ENCODE data around the gene NPBWR2. TPM values are rescaled to one million over a fixed set of nuclear protein-coding genes. Genes with fewer than 3 reads are reported as not detected.

Gene NPBWR2
- total RNA-seq (not detected in 2 replicates), polyA plus RNA-seq (not detected in 2 replicates), polyA minus RNA-seq (not detected in 2 replicates), Bru-seq, nascent RNA (not detected), BruChase-seq, experiment 1, labeled RNA remaining after a 6-hour chase (not detected), BruChase-seq, experiment 2, labeled RNA remaining after a 2-hour chase (not detected)
- polyA plus RNA-seq (2011; cell fraction: cytosol; rRNA removed), result not detected in 2 replicates
- not detected in 2 replicates for polyA plus RNA-seq (2011; cell fraction: nucleus; rRNA removed)
- polyA plus RNA-seq (2012), result not detected in 2 replicates
- not detected for polyA minus RNA-seq (2011; cell fraction: cytosol; rRNA and poly(A)+ RNA removed)
- polyA minus RNA-seq (2011; cell fraction: nucleus; rRNA and poly(A)+ RNA removed), result not detected in 2 replicates
- long read RNA-seq, result 0 reads

- no peak for TF ChIP-seq FOS (IDR thresholded peaks at IDR 0.05; ENCODE audit: borderline replicate concordance, insufficient read depth, low read length)
- no peak for TF ChIP-seq POLR2A (IDR thresholded peaks at IDR 0.05; ENCODE audit: low read depth, low read length)
- TF ChIP-seq MYC (IDR thresholded peaks at IDR 0.05; ENCODE audit: low read depth, low read length), result no peak
- TF ChIP-seq EZH2 (IDR thresholded peaks at IDR 0.05; ENCODE audit: borderline replicate concordance, low read depth, low read length, severe bottlenecking), result no peak
- no peak for TF ChIP-seq GATA2 (IDR thresholded peaks at IDR 0.05; ENCODE audit: insufficient read depth, insufficient read length, low read depth, low read length)
- TF ChIP-seq POLR2AphosphoS5 (IDR thresholded peaks at IDR 0.05; ENCODE audit: insufficient read depth, low read depth, low read length), result no peak
- no peak for TF ChIP-seq MAX (IDR thresholded peaks at IDR 0.05; ENCODE audit: insufficient read depth, insufficient read length)
- no peak for TF ChIP-seq CTCF (IDR thresholded peaks at IDR 0.05; ENCODE audit: extremely low read depth in 1 of 2, insufficient read depth in 1 of 2, low read depth in 1 of 2, low read length in 2 of 2)
- no peak for TF ChIP-seq JUN (IDR thresholded peaks at IDR 0.05; ENCODE audit: borderline replicate concordance, insufficient read depth, insufficient read length, low read depth)
- H3K4me1 ChIP-seq (ENCODE audit: control insufficient read depth, extremely low read depth, insufficient read depth, low read length), result no peaks in the 10 kb centered on the region
- H3K9me3 ChIP-seq (replicated peaks; ENCODE audit: control insufficient read depth, insufficient read depth, low read length), result no peaks in the 10 kb centered on the region
- H3K9ac ChIP-seq (replicated peaks; ENCODE audit: extremely low read depth, insufficient read depth, low read length), result no peak within 1 kb of the TSS
- H3K36me3 ChIP-seq (ENCODE audit: control insufficient read depth in 2 of 2, extremely low read depth in 1 of 2, insufficient read depth in 2 of 2, low read length in 2 of 2), result no peaks in the 10 kb centered on the region
- no peak within 1 kb of the TSS for H3K4me2 ChIP-seq (ENCODE audit: insufficient read depth, low read length)
- no peaks in the 10 kb centered on the region for H3K9me1 ChIP-seq (replicated peaks; ENCODE audit: control insufficient read depth, extremely low read depth, insufficient read depth, low read length)
- DNase-seq (ENCODE audit: low read depth, low spot score) (no peak), FAIRE-seq (no peak)
- CTCF ChIA-PET, result interaction anchor here (2.0 kb wide), 1 partner anchor 24 kb away, joined by 6 read pairs; no protein-coding TSS in a partner anchor
- no peak within 1 kb of the TSS for H2AFZ ChIP-seq (ENCODE audit: low read depth, low read length)
- H4K20me1 ChIP-seq (replicated peaks; ENCODE audit: control insufficient read depth, extremely low read depth, insufficient read depth, low read length), result no peaks in the 10 kb centered on the region
- H3K27me3 ChIP-seq (ENCODE audit: control insufficient read depth in 2 of 2, insufficient read depth in 2 of 2, low read length in 2 of 2), result peaks cover 7 to 8% of the 10 kb centered on the region in 2 experiments
- intact Hi-C loops (cut with micrococcal nuclease) (no loop called here), dilution Hi-C loops (cut with MboI; ENCODE audit: extremely low pct_ligation_motif_present, low sequenced_read_pairs) (no loop called here)
- H3K4me3 ChIP-seq (replicated peaks in 1 of 3; ENCODE audit: insufficient read depth in 1 of 3, low read depth in 1 of 3, low read length in 3 of 3), result no peak within 1 kb of the TSS
- POLR2A ChIA-PET, result no interaction called here
- H3K79me2 ChIP-seq (ENCODE audit: control insufficient read depth, insufficient read depth, low read length), result no peaks in the 10 kb centered on the region
- BruUV-seq (replicated peaks), result no TSS peak
- H3K27ac ChIP-seq (ENCODE audit: insufficient read depth, low read depth, low read length), result no peak within 1 kb of the TSS
Measured at GRCh38 chr20:64106981-64107735, at the start of gene NPBWR2. TSS of gene NPBWR2 (minus strand) at chr20:64107565. CDS start at chr20:64106831, 734 bp downstream.
